A549 treated with Hydrocortisone at 1 μM for 4 hours (cell line): ENCODE results near the gene GALNT7. TPM values are rescaled to one million over a fixed set of nuclear protein-coding genes. Genes with fewer than 3 reads are reported as not detected.

ENCODE experiments used
- total RNA-seq: library from RNA; stranded (reverse); fragments of 200-300 nt; extraction: Qiagen RNA extraction; gene quantifications from 5 replicates; pipeline ENCODE4 v1.2.3, GENCODE V29; 2022

Gene GALNT7, protein sequence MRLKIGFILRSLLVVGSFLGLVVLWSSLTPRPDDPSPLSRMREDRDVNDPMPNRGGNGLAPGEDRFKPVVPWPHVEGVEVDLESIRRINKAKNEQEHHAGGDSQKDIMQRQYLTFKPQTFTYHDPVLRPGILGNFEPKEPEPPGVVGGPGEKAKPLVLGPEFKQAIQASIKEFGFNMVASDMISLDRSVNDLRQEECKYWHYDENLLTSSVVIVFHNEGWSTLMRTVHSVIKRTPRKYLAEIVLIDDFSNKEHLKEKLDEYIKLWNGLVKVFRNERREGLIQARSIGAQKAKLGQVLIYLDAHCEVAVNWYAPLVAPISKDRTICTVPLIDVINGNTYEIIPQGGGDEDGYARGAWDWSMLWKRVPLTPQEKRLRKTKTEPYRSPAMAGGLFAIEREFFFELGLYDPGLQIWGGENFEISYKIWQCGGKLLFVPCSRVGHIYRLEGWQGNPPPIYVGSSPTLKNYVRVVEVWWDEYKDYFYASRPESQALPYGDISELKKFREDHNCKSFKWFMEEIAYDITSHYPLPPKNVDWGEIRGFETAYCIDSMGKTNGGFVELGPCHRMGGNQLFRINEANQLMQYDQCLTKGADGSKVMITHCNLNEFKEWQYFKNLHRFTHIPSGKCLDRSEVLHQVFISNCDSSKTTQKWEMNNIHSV
- 20.3 to 35.3 TPM (median 24.6 TPM) in 5 replicates for total RNA-seq

DNA sequence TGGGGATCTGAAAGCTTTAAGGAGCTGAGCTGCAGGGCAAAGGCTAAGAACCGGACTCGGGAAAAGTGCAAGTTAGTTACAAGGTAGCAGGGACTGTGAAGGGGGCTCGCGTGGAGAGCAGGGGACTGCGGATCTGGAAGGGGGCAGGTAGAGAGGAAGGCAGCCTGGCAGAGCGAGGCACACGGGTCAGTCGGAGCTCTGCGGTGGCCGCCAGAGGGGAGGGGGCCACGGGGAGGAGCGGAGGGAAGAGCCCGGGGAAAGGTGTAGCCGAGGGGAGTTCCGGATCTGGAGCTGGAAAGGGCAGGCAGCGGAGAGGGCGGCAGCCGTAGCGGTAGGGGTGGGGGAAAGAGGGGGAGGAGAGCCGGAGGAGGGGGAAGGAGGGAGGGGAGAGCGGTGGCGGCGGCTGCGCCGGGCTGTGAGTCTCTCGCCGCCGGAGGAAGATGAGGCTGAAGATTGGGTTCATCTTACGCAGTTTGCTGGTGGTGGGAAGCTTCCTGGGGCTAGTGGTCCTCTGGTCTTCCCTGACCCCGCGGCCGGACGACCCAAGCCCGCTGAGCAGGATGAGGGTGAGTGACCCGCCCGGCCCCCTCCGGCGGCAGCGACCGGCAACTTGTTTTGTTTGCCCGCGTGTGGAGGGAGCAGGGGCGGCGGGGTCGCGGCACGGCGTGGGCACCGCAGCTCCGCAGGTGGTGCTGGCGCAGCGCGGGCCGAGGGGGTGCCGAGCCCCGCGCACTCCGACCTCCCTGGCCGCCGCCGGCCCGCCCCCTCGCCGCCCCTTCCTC lies at the start of gene GALNT7:
Gene GALNT7, plus strand, starts transcription at position 416 of the 782 bp plus-strand sequence. Its CDS starts 25 bp downstream, at position 441.

DNA sequence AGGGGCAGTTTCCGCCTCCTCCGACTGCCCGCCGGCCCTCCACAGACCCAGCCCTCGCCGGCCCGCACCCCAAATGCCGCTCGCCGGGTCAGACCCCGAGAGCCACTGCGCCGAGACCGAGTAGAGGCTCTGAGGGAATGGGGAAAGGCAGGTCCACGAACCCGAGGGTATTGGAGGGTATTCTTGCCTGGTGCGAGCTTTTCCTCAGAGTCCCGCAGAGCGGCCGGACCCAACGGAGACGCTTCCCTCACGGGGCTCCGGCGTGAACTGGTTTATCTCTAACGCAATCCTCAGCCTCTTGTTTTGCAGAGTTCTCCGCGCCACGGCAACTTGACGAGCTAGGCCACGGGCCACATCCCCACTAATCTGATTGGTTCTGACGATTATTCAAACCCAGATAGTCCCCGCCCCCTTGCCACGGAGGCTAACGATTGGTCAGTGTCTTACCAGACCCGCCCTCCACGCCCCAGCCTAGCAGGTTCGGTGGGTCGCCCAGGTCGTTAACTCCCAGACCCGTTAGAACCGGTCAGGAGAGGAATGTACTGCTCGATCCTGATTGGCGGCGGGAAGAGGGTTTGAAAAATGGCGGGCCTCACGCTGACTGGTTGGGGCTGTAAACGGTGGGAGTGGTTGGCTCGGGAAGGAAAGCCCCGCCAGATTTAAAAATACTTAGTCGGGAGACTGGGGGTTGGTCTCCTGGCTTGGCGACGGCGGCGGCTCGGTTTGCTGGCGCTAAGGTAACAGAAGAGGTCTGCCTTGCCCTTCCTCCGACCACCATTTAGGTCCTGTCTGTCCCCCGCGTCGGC lies 165.7 kb downstream of the GALNT7 start, which contains the start of gene HMGB2:
Gene HMGB2, minus strand, starts transcription at position 274 of the 806 bp plus-strand sequence. CDS start 709 bp downstream, outside the sequence.

DNA sequence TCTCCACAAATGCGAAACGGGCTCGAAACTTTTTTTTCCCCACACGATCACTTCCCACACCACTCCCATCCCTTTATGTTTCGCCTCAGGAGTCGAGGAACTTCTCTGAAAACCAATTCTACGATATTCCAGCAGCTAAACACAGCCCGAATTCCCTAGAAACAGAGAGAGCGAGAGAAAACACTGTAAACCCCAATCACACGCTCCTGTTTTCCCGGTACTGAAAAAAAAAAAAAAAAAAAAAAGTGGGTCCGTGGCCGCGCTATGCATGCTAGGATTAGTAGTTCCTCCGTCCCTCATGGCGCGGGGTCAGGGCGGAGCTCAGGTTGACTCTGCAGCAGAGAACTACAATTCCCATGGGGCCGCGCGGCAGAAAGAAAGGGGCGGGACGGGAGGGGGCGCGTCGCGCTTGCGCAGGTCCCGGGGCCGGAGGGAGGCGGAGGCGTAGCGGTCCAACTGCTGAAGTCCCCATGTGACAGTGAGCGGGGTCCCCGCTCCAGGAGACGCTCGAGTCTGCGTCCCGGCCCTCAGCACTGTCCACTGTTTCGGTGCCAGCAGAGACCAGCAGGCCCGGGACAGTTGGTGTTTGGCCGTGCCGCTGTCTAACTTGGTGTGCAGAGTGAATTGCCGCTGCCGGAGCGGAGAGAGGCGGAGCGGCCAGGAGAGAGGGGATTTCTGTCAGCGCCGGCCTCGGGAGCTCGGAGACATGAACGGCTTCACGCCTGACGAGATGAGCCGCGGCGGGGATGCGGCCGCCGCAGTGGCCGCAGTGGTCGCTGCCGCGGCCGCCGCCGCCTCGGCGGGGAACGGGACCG lies 202.1 kb downstream of the GALNT7 start, which contains the start of gene SAP30:
Gene SAP30, plus strand, starts transcription at position 478 of the 815 bp plus-strand sequence. Its CDS starts 229 bp downstream, at position 707.

Other genes starting within 250 kb of the GALNT7 start
- 94.6 to 123 TPM (median 113 TPM) in 5 replicates for gene HMGB2, start 165.5 kb downstream of the GALNT7 start, total RNA-seq
- gene SAP30, start 202.1 kb downstream of the GALNT7 start, total RNA-seq, result 22.4 to 25.4 TPM (median 24.3 TPM) in 5 replicates
- not detected in 5 replicates for gene SCRG1, start 230.3 kb downstream of the GALNT7 start, total RNA-seq